ENCODE measurements around the gene RPS15.

The RPS15 gene

DNA sequence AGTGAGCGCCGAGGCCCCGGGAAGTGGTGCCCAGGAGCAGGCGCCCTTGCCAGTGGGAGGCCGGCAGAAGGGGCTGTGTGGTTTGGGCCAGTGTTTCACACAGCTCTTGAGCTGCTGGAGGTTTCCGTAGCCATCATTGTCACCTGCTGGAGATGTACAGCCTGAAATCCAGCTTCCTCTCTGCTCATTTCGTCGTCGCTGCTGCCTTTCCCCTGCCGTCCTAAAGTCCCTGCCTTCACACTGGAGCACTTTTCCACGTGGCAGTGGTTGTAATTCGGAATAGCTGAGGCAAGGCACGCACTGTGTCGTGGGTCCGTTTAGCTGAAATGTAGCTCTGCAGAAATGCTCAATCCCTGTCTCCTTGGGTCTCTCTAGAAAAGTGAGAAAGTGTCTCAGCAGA, 17.6 kb upstream of the RPS15 start:
- DNase-seq, result no peak

DNA sequence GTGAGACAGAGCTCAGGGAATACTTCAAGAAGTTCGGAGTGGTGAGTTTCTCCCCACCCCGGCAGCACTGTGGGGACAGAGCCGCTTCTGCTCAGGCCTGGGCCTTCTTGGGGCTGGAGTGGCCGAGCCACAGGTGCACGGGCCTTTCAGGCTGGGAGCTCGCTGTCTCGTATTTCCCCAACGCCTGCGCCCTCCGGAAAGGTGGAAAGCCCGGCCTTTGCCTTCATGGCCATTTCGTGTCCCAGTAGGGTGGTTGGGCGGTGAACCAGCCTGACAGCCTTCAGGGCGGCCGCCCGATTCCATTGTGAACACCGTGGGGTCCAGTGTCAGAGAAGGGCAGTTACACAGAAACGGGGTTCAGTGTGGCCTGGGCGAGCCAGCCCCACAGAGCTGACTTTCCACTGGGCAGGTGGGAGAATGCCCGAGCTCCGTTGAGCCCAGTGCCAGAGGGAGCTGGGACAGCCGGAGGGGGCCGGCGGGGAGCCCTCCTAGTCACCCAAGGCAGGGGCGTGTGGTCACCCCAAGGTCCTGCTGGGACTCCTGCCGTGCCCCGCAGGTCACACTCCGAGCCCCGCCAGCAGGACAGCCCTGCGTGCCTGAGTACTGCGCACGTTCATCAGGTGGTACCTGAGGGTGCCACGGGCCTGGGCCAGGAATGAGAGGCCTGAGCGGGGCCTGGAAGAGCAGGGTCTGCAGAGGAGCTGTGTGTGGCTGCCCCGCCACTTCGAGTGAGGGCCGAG, 16.8 kb upstream of the RPS15 start:
- DNase-seq, result no peak

DNA sequence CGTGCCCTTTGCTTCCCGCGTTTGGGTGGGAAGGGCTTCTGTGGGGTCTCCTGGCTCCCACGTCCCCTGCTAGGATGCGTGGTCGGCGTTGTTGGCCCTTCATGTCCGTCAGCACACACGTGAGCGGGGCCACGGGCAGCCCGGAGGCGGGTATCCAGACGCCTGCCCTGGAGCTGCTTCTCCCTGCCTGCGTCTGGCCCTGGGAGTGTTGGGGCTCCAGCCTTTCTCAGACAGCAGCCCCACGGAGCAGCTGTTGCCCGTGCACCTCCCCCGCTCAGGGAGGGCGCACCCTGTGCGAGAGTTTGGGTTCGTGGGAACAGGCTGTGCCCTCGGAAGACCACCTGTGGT, 16.3 kb upstream of the RPS15 start:
- no peak for DNase-seq

DNA sequence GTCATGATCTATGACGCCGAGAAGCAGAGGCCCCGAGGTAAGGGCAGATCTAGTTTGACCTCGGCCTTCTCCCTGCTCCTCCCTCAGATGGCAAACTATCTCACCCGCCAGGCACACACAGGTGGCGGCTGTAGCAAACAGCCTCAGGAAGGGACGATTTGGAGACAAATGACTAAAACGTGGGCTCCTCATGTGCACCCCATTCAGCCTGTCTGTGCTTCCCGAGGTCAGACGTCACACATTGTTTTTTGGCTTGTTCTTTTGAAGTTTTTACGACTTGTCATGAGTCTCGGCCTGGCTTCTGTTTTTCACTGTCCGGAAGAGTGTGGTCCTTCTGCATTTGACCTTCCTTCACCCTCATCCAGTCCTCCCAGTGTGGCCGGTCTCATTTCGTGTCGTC, 15.8 kb upstream of the RPS15 start:
- DNase-seq, result no peak

DNA sequence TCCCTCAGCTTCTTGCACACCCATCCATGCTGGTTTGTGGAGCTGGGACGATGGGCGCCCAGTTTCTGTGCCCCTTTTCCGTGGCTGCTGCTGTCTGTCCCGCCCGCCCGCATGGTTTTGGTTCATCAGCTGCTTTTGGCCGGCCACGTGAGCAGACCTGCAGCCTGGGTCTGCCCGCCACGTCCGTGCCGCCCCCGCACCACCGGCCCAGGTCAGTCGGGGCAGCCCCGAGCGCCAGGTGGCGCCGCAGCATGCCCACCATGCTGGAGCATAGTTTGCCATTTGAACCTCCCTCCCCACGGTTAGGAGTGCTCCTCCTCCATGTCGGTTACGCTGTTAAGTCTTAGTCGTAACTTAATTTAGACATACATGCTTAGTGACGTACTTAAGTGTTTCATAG, 15.3 kb upstream of the RPS15 start:
- no peak for DNase-seq

DNA sequence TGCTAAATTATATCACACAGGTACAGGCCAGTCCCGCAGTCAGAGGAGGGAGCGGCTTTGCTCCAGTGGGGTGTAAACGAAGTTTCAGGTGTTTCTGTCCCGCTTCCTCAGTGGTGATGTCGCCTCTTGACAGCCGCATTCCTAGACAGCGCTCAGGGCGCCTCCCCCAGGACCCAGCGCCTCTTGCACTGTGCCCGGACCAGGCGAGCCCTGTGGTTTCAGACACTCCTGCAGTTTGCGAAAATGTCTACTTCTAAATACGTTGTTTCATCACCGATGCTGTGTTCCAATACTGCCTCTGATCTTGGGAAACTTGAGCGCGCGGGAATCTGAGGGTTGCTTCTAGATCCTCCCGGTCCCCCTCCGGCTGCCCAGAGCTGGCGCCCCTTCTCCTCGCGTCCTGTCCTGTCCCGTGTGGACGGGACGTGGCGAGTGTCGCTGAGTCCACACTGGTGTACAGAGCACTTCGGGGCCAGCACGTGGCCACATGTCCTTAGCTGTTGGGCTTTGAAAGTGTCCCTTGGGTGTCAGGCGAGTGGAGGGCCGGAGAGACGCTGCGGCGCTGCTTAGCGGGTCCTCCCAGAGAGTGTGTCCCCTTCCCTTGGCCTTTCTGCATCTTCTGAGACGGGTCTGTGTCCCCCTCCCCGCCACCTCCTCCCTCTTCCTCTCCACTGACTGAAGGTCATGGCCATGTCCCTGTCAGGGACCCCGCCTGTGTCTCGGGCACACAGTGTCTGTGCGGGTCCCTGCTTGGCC, 14.6 kb upstream of the RPS15 start:
- no peak for DNase-seq

DNA sequence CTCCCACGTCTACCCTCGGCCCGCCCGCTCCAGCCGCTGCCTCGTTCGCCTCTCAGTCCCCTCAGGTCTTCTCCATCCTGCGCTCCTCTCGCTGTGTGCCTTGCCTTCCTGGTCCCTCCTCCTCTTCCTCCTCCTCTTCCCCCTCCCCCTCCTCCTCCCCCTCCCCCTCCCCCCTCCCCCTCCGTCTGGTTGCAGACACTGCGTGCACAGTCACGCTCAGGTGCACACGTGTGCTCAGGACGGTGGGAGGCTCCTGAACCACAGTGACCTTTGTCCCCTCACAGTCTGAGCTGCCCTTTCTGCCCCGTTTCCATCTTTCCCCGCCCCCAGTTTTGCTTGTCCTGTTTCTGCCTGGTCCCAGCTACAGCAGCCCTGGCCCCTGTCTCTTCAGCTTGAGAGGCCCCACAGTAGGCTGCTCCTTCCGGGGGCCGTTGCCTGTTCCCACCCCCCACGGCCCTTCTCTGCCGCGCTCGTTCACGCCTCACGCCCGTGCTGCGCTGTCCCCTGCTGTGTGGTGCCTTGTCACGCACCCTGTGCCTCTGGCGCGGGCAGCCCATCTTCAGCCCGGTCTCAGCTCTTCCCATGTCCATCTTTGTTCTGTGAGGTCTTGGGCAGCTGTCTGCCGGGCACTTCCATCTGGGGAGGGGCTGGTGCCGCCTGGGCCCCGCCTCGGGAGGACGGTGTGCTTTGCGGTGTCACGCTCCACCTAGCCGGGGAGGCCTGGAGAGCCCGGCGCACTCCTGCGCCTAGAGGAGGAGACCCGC, 13.8 kb upstream of the RPS15 start:
- DNase-seq, result no peak

DNA sequence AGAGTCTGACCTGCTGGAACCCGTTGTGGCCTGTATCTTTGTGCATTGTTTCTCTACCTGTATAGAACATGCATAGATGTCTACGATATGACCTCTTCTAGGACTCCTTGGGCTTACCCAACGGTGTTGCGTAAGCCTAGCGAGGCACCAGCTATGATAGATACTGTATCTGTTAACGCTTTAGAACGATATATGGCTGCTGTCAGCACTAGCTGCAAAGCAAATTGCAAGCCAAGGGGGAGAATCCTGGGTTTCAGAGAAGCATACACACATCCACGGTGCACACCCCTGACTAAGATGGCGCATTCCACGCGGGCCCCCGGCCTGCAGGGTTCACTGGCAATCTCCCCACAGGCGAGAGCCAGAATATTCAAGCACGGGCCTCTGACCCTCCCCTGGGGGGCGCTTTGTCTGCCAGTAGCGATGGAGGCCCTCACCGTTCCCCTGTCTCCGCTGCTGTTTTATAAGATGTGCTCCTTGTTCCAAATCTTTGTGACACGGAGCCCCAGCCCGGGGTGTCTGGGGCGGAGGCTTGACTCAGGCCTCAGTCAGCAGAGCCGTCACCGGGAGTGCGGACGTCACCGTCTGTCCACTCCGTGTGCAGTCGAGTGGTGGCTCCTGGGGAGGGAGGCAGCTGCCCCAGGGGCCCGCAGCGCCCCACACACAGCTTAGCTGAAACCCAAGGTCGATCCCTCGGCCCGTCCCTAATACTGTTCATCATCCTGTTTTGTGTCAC, 12.9 kb upstream of the RPS15 start:
- DNase-seq, result no peak

DNA sequence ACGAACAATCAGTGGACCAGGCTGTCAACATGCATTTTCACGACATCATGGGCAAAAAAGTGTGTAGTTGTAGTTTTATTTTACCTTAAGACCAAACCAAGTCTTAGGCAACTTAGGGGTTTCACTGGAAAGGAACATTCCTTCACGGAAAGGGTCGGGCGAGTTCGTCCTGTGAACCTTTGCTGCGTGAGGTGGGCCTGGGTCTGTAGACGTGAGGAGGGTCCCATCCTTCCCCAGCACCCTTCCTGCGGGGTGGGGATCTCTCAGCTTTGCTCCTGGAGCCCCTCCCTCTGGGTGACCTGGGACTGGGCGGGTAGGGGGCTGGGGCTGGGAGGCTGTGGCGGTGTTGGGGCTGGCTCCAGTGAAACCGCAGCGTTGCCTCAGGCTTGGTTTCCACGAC, 12.3 kb upstream of the RPS15 start:
- DNase-seq, result no peak

DNA sequence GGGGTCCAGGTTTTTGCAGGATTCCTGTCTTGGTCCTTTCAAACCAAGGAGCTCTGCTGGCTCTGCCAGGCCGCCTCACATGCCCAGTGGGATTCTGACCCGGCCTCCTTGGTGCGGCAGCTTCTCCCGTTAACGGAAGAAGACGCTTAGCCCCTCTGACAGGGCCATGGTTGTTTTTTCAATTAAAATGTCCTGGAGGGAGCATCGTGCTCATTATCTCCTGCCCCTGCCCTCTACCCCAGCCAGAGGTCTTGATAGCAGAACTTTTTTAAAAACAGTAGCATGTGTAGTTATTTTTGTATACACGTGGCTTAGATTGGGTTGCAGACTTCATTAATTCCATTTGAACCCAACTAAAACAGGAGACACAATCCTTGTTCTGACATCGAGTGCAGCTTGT, 11.5 kb upstream of the RPS15 start:
- DNase-seq, result no peak

DNA sequence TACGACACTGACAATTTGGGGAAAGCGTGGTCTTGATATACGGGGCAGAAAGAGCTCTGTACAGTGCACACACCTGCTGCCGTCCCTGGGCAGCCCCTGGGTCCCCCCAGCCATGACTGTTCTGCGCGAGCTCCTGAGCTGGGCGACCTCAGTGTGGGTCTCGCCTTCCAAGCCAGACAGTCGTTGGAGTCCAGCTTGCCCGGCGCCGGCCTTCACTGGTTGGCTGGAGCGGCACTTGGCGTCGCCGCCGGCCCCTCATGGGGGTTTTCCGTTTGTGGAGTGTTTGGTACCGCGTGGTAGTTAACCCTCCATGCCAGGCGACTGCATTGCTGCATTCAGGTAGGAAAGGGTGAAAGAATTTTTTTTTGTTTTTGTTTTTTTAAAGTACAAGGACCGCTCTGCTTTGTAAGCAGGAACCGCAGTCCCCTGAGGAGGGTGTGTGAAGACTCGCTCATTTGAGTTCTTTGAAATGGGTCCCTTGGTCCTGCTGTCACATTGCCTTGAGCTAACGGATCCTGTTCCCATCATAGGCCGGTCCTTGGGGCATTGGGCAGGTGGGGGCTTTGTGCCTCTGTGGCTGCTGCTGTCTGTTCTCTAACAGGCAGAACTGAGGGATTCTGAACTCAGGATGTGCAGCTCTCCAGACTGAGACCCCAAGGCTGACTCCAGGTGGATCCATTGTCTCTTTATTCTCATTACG, 10.8 kb upstream of the RPS15 start:
- DNase-seq, result no peak

DNA sequence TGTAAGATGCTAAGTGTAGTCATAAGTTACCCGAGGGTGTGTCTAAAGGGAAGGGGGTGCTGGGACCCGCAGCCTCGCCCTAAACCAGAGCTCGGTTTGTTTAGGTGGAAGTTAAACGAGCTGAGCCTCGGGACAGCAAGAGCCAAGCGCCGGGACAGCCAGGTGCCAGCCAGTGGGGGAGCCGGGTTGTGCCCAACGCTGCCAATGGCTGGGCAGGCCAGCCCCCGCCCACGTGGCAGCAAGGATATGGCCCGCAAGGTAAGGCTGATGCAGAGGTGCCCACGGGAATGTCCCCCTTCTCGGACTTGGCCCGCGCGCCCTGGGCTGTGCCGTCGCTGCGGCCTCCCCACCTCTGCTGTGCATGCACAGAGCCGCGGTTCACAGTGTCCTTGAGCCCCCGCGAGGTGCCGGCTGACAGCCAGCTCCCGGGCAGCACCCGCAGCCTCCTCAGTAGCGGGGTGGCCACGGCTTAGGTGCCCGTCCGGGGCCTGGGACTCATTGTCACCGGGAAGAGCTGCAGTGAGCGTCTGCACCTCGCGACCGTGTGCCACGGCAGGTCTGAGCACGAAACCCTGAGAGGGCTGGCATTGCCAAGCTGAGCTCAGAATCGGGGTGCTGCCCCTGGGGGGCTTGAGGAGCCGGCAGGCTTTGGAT, 9.3 kb upstream of the RPS15 start:
- DNase-seq, result no peak

DNA sequence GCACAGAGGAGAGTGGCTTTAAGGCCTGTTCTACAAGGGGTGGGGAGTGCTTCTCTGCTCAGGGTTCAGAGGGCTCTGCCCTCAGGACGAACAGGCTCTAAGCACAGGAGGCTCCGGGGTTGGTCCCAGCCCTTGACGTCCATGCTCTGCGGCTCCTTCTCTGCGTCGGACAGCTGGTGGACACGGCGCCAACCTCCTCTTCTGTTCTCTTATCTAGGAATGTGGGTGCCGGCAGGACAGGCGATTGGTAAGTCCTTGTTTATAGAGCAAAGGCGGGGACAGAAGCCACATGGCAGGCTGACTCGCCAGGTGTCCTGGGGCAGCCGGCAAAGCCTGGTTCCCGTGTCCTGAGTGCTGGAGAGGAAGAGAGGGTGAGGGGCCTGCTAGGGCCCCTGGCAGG, 8.4 kb upstream of the RPS15 start:
- no peak for DNase-seq

DNA sequence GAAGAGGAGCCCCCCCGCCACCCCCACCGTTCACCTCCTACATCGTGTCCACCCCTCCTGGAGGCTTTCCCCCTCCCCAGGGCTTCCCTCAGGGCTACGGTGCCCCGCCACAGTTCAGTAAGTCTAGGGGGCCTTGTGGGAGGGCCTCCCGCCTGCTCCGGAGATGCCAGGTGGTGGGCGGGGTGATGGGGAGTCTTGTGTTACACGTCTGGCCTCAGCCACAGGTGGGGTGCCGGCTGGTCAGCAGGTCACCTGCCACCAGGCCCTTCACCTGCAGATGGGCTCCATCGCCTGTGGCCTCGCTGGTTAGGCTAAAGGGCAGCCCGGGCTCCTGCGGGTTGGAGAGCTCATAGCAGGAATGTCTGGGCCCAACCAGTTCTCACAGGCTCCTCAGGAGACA, 8.0 kb upstream of the RPS15 start:
- no peak for DNase-seq

DNA sequence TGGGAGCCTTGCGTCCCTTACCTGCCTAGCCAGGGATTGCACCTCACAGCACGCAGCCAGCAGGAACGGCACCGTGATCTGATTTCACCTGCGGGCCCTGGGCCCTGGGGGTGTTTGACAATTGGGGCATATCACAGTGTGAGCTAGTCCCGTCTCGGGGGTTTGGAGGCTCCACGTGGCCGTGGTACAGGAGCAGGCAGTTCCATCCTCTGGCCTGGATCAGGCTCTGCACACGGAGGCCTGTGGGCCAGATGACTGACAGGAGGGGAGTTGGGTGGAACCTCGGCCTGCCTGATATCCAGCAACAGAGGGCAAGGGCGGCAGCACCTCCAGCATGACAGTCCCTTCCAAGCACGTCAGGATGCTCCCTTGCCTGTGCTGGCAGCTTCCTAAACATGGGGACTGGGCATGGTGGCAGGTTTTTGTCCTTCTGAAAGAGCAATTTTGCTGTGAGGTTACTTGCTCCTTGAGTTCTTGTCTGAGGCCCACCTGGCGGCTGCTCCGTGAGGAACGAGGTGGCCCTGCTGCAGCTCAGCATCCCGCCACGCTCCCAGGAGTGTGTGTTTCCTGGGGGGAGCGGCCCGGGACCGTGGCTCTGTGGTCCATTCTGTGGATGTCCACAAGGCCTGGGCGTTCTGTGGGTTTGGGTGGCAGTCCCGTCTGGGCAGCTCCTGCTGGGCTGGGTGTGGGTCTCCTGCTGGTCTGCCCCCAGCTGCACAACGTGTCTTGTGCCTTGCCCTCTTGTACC, 6.3 kb upstream of the RPS15 start:
- DNase-seq, result no peak

DNA sequence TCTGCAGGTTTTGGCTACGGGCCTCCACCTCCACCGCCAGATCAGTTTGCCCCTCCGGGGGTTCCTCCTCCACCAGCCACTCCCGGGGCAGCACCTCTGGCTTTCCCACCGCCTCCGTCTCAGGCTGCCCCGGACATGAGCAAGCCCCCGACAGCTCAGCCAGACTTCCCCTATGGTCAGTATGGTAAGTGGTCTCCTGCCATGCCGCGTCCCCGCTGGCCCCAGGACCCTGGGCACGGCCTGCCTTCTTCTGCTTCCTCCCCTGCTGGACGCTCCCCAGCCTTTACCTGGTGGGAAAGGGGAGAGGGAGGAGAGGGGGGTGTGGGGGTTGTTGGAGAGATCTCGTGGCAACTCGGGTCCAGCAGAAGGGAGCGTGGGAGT, 5.7 kb upstream of the RPS15 start:
- no peak for DNase-seq

DNA sequence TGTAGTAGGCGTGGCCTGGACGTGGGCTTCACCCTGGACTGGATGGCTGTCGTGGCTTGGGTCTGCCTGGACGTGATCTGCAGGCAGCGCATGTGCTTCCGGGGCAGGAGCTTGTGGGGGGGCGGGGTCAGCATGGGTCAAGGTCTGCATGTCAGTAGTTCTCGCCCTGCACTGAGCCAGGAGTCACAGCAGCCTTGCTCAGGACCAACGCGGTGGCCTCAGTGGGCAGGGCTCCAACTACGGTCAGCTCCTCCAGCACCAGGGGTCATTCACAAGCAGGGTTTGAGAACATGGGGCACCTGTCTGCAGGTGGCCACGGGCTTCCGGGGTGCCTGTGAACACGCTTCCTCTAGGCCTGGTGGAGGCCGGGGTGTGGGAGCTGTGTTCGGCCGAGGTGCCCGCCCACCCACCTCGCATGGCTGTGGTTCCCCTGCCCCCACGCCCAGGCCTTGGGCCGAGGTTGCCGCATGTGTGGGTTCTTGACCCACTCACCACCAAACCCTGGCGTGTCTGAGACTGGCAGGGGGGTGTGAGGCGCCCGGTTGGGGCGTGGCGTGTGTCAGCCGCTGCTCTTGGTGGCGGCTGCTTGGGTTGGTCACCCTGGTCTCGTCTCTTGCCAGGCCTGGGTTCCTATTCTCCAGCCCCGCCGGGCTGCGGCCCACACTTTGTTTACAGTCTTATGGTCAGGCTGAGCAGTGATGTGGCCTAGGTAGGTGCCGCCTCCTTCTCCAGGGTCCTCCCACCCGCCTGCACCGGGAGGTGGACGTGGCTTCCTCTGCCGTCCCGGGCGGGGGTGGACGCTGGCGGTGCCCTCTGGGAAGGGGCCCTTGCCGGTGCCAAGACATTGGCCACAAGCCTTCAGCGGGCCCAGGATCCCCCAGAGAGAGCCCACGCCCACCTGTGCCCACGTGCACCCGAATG, 4.8 kb upstream of the RPS15 start:
- DNase-seq, result no peak

DNA sequence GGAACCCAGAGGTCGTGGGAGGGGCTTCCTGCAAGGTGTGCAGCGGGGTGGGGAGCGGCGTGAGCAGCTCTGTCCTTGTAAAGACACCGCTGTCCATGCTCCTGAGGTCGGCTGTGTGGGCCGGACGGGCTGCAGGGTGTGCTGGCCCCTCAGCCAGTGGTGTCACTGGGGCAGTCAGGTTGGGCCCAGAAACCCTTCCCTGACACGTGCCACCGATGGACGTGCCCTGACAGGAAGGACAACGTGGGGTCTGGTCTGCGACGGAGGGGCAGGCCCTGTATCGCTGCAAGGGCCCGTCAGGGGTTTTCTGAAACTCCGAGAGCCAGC, 4.2 kb upstream of the RPS15 start:
- no peak for DNase-seq

DNA sequence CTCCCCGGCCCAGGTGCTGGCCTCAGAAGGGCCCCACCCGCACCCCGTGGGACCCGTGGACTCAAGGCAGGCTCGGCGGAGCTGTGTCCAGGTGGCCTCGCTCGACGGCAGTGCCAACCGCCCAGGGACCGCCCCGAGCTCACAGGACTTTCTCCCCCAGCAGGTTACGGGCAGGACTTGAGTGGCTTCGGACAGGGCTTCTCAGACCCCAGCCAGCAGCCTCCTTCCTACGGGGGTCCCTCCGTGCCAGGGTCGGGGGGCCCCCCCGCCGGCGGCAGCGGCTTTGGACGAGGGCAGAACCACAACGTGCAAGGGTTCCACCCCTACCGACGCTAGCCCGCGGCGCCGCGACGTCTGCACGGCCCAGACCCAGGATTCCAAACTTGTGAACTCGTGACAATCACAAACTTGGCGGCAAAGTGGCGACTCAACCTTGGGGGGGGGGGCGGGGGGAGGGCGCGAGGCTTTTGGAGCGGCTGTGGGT, 3.6 kb upstream of the RPS15 start:
- no peak for DNase-seq

DNA sequence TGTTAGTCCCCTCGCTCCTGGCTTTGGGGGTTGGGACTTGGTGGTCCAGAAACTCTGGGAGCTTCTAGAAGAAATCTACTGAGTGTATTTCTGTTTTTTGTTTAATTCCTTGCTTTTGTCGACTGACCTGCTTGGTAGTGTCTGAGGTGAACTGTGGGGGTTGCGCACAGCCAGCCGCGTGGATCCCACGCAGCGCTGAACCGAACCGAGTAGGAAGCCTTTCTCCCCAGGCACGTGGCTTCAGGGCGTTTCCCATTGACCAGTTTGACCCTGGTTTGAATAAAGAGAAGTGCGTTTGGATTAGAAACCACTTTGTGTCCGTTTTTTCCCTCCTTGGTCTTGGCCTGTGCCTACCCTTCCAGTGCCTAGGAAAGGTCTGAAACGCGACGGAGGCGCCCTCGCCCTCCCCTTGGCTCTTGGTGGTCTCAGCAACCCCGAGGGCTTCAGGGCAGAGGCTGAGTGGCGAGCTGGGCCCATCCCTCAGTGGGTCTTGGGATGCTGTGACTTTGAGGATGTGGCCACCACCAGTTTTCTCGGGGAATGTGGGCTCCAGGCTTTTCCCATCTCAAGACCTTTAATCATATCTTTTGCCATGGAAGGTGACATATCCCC, 2.7 kb upstream of the RPS15 start:
- no peak for DNase-seq

All from NCI-H187 treated with DMSO at 0.1 percent for 48 hours (cell line).